ENCODE results near the gene IHH. TPM values are rescaled to one million over a fixed set of nuclear protein-coding genes. Genes with fewer than 3 reads are reported as not detected.

The IHH gene
- total RNA-seq, 1 experiment from 2014 or later, result not detected

DNA sequence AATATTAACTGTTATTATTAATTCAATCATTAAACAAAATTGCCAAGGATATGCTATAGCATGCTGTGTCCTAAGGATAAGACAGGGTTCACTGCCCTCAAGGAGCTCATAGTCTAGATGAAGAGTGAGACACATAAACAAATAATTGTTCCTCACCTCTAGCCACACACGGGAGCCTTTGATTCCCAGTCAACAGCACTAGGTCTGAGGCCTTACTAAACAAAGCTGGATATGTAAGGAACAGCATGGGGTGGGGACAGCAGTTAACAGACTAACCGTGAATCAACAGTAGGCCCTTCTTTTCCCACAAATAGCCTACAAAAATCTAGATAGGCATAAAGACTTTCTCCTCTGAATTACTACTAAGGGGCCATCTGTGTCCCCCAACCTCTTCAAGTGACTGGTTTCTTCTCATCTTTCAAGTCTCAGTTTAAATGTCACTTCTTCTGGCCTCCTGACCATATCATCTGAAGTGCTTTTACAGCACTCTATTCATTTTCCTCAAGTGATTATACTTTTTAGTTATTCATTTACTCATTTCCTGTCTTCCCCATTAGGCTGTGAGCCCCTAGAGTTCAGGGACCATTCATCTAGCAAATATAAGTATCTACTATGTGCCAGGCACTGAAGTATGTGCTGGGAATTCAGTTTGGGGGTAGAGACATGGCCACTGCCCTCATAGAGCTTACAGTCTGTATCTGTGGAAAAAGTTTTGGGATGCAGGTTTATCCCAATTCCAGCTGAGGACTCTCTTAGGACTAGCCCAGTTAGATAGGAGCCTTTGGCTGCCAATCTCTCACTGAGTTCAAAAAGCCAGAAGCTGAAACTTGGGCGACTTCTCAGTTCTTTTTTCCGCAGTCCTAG, 29.9 kb upstream of the IHH start:
- H3K56ac ChIP-seq (ENCODE audit: insufficient read length, low read depth, low read length), result no peak overlapping the region
- no peaks in the 10 kb centered on the region for H3K79me2 ChIP-seq (ENCODE audit: insufficient read depth, low read length)
- no peaks in the 10 kb centered on the region for H4K20me1 ChIP-seq (ENCODE audit: control insufficient read depth, insufficient read depth, insufficient read length)
- H3K18ac ChIP-seq (ENCODE audit: insufficient read length, low read depth, low read length), result no peak overlapping the region
- no peak overlapping the region for H2BK15ac ChIP-seq (ENCODE audit: low read depth, low read length)
- H3K27me3 Mint-ChIP-seq (ENCODE audit: low read depth), result no peaks in the 10 kb centered on the region
- H3K23me2 ChIP-seq (ENCODE audit: insufficient read length, low read depth, low read length, poor library complexity, severe bottlenecking), result no peaks in the 10 kb centered on the region
- no peak overlapping the region for H2BK5ac ChIP-seq (ENCODE audit: insufficient read length, low read length)
- H3K4ac ChIP-seq (ENCODE audit: low read depth, low read length), result no peak overlapping the region
- no peak overlapping the region for H3K14ac ChIP-seq (ENCODE audit: insufficient read depth, low read length)
- H4K91ac ChIP-seq (ENCODE audit: insufficient read length, low read depth, low read length), result no peak overlapping the region
- no peaks in the 10 kb centered on the region for H3K79me1 ChIP-seq (ENCODE audit: insufficient read depth, low read depth, low read length, poor library complexity, severe bottlenecking)
- H3K27ac Mint-ChIP-seq, result no peak overlapping the region; a peak in 1 of 7 replicates
- no peak overlapping the region for H3K9ac ChIP-seq (ENCODE audit: extremely low read depth, insufficient read length, low read length)
- H2BK12ac ChIP-seq (ENCODE audit: insufficient read length, low read depth, low read length), result no peak overlapping the region
- no peak overlapping the region for H3K27ac ChIP-seq (ENCODE audit: insufficient read length, low read depth, low read length)
- TF ChIP-seq, protein P1, sequence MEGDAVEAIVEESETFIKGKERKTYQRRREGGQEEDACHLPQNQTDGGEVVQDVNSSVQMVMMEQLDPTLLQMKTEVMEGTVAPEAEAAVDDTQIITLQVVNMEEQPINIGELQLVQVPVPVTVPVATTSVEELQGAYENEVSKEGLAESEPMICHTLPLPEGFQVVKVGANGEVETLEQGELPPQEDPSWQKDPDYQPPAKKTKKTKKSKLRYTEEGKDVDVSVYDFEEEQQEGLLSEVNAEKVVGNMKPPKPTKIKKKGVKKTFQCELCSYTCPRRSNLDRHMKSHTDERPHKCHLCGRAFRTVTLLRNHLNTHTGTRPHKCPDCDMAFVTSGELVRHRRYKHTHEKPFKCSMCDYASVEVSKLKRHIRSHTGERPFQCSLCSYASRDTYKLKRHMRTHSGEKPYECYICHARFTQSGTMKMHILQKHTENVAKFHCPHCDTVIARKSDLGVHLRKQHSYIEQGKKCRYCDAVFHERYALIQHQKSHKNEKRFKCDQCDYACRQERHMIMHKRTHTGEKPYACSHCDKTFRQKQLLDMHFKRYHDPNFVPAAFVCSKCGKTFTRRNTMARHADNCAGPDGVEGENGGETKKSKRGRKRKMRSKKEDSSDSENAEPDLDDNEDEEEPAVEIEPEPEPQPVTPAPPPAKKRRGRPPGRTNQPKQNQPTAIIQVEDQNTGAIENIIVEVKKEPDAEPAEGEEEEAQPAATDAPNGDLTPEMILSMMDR (conservative IDR thresholded peaks at IDR 0.05), result no peak
- H4K8ac ChIP-seq (replicated peaks; ENCODE audit: insufficient read length, low read depth, low read length), result no peak overlapping the region
- WGBS (ENCODE audit: extremely low coverage, insufficient read length, low lambda C conversion rate), result no CpG with 5 or more reads among the region's 4 CpGs
- no peak overlapping the region for H2BK20ac ChIP-seq (ENCODE audit: low read depth, low read length, poor library complexity, severe bottlenecking)
- no peak overlapping the region for H2AK5ac ChIP-seq (ENCODE audit: insufficient read length, low read length)
- H3K36me3 Mint-ChIP-seq (ENCODE audit: insufficient read depth in 1 of 3, low read depth in 3 of 3), result peaks cover 0 to 1% (median 0%) of the 10 kb centered on the region in 3 experiments; a peak in 1 of 7 replicates
- H3K4me1 Mint-ChIP-seq, result peaks cover 11% of the 10 kb centered on the region in 2 experiments
- H3K4me3 Mint-ChIP-seq, result no peak overlapping the region
- H3T11ph ChIP-seq (ENCODE audit: low read length), result no peak overlapping the region
- H3K4me1 ChIP-seq (ENCODE audit: insufficient read depth, low read length), result no peaks in the 10 kb centered on the region; the same call in 1 of the 2 replicates
- no peaks in the 10 kb centered on the region for H3K27me3 ChIP-seq (ENCODE audit: insufficient read depth, low read length)
- DNase-seq, result no peak
- H3K23ac ChIP-seq (ENCODE audit: insufficient read length, low read depth, low read length), result no peak overlapping the region
- no peak overlapping the region for H4K5ac ChIP-seq (ENCODE audit: insufficient read length, low read depth, low read length)
- H3K4me2 ChIP-seq (ENCODE audit: insufficient read depth, insufficient read length, low read length), result no peak overlapping the region
- no peaks in the 10 kb centered on the region for H3K9me3 ChIP-seq (ENCODE audit: control insufficient read depth, low read depth, low read length)
- peaks cover 0 to 3% of the 10 kb centered on the region in 2 experiments; a peak in 2 of 5 replicates for H3K9me3 Mint-ChIP-seq
- no peak overlapping the region for H2AFZ ChIP-seq (ENCODE audit: low read length)
- no peak overlapping the region for H2BK120ac ChIP-seq (ENCODE audit: low read depth, low read length, poor library complexity, severe bottlenecking)
